Activated CD8-positive, alpha-beta memory T cell treated with anti-CD3 and anti-CD28 coated beads for 24 hours (primary cell): Measurements from ENCODE around the gene AIG1.
A peak's percentile ranks its signal among the peaks of the same experiment; 100 is the strongest.
"Not testable (repeated sequence)": the region's sequence is repeated elsewhere in the genome, so short reads cannot be mapped to it uniquely, and the experiment has no call there.

Experiments
- DNase-seq: peaks from one replicate; pipeline ENCODE4 v3.0.0-alpha.2; 2020

The AIG1 gene

GRCh38 chr6:143060806-143061596 lies at the start of gene AIG1:
Gene AIG1, plus strand, starts transcription at chr6:143060889. Its CDS starts 37 bp downstream, at chr6:143060926.
- DNase-seq, result peak; percentile 85

- no peak for DNase-seq
Observed at GRCh38 chr6:143014764-143015163, 45.9 kb upstream of the AIG1 start.

- DNase-seq, result no peak
Observed at GRCh38 chr6:143015300-143015706, 45.4 kb upstream of the AIG1 start.

- DNase-seq, result no peak
Observed at GRCh38 chr6:143018955-143019354, 41.7 kb upstream of the AIG1 start.

GRCh38 chr6:143020862-143021261 lies 39.8 kb upstream of the AIG1 start:
- DNase-seq, result not testable (repeated sequence)

GRCh38 chr6:143021543-143021942 lies 39.1 kb upstream of the AIG1 start:
- no peak for DNase-seq

GRCh38 chr6:143022587-143022986 lies 38.1 kb upstream of the AIG1 start:
- no peak for DNase-seq

- no peak for DNase-seq
Observed at GRCh38 chr6:143023695-143024094, 37.0 kb upstream of the AIG1 start.

GRCh38 chr6:143024977-143025376 lies 35.7 kb upstream of the AIG1 start:
- no peak for DNase-seq

- DNase-seq, result peak; percentile 77
Observed at GRCh38 chr6:143026696-143027449, 33.8 kb upstream of the AIG1 start.

- no peak for DNase-seq
Observed at GRCh38 chr6:143034689-143035334, 25.9 kb upstream of the AIG1 start.

GRCh38 chr6:143037470-143037869 lies 23.2 kb upstream of the AIG1 start:
- no peak for DNase-seq

GRCh38 chr6:143038833-143039232 lies 21.9 kb upstream of the AIG1 start:
- DNase-seq, result no peak

GRCh38 chr6:143039548-143039947 lies 21.1 kb upstream of the AIG1 start:
- DNase-seq, result no peak

- DNase-seq, result no peak
Observed at GRCh38 chr6:143040018-143040417, 20.7 kb upstream of the AIG1 start.

- not testable (repeated sequence) for DNase-seq
Observed at GRCh38 chr6:143044345-143044744, 16.3 kb upstream of the AIG1 start.

- DNase-seq, result no peak
Observed at GRCh38 chr6:143049611-143050010, 11.1 kb upstream of the AIG1 start.

GRCh38 chr6:143050509-143050908 lies 10.2 kb upstream of the AIG1 start:
- DNase-seq, result no peak

- no peak for DNase-seq
Observed at GRCh38 chr6:143052282-143052681, 8.4 kb upstream of the AIG1 start.

GRCh38 chr6:143053856-143054255 lies 6.8 kb upstream of the AIG1 start:
- no peak for DNase-seq

- no peak for DNase-seq
Observed at GRCh38 chr6:143054329-143054728, 6.4 kb upstream of the AIG1 start.

GRCh38 chr6:143055213-143055612 lies 5.5 kb upstream of the AIG1 start:
- no peak for DNase-seq

- DNase-seq, result no peak
Observed at GRCh38 chr6:143055891-143056290, 4.8 kb upstream of the AIG1 start.

GRCh38 chr6:143058987-143059386 lies 1.7 kb upstream of the AIG1 start:
- no peak for DNase-seq
